Suppressor macrophage treated with lipopolysaccharide for 4 hours (primary cell): ENCODE measurements around the gene PFKFB4.
A peak's percentile ranks its signal among the peaks of the same experiment; 100 is the strongest.
"Not testable (repeated sequence)": the region's sequence is repeated elsewhere in the genome, so short reads cannot be mapped to it uniquely, and the experiment has no call there.

ENCODE experiments used
- DNase-seq: peaks from one replicate; pipeline ENCODE4 v3.0.0-alpha.2; 2020

Gene PFKFB4

DNA sequence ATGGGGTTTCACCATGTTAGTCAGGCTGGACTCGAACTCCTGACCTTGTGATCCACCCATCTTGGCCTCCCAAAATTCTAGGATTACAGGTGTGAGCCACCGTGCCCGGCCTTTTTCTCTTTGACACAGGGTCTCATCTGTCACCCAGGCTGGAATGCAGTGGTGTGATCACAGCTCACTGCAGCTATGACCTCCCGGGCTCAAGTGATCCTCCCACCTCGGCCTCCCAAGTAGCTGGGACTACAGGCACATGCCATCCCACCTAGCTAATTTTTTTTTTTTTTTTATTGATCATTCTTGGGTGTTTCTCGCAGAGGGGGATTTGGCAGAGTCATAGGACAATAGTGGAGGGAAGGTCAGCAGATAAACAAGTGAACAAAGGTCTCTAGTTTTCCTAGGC, 73.8 kb downstream of the PFKFB4 start:
- DNase-seq: not testable (repeated sequence)

DNA sequence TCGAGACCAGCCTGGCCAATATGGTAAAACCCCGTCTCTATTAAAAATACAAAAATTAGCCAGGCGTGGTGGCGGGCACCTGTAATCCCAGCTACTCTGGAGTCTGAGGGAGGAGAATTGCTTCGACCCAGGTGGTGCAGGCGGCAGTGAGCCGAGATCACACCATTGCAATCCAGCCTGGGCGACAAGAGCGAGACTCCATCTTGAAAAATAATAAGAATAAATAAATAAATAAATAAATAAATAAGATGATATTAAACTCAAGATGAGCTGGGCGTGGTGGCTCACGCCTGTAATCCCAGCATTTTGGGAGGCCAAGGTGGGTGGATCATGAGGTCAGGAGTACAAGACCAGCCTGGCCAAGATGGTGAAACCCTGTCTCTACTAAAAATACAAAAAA, 75.7 kb downstream of the PFKFB4 start:
- not testable (repeated sequence) for DNase-seq

DNA sequence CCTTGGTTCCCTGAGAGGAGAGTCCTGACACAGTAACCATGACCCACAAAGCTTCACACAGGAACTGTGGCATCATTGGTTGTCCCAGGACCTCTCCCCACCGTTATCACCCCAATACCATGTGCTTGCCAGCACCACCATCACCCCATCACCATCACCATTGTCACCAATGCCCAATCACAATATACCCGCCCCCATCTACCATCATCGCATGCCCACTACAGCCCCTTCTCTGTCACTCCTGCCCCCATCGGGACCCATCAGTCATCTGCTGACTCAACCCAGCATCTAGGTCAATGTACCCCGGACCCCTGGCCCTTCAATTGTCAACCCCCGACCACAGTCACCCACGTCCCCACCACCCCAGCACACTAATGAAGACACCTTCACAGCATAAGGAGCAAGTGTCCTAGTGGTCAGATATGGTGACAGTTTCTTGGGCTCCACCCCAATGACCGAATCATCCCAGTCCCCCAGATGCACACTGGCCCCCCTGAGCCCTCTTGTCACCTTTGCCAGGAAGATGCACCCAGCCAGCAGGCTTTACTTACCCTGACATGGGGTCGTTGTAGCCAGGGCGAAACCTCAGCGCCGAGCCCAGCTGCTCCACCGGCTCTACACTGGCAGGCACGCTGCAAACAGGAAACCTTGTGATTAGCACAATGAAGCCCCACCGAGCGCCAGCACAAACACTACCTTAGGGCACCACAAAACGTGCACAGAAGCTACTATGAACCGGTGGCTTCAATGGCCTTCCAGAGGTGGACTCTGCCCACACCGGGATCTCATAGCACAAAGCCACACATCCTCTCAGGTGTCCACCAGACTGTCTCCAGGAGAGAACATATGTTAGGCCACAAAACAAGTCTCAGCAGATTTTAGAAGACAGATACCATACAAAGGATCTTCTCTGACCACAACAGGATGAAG, 77.7 kb downstream of the PFKFB4 start:
- no peak for DNase-seq

DNA sequence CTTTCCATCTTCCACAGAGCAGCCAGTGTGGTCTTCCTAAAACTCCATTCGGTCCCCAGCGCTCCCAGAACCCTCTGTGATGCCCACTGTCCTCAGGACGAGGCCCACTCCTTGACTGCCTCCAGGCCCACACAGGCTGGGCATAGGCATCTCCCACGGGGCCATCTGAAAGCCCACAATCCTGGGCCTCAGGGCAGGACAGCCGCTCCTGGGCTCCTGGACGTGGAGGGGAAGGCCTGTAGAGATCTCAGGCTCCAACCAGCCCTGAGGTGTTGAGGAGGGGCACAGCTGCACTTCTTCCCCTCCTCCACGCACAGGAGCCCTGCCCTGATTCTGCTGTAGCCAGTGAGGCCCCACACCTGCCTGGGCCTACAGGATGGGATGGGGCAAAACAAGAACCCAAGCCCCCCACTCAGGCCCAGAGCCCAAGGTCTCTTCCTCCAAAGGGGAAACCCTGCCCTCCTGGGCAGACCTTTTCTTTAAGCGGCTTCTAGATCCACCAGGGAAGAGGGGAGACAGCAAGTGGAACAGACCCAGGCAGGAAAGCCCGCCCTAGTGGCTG, 78.6 kb downstream of the PFKFB4 start:
- no peak for DNase-seq

DNA sequence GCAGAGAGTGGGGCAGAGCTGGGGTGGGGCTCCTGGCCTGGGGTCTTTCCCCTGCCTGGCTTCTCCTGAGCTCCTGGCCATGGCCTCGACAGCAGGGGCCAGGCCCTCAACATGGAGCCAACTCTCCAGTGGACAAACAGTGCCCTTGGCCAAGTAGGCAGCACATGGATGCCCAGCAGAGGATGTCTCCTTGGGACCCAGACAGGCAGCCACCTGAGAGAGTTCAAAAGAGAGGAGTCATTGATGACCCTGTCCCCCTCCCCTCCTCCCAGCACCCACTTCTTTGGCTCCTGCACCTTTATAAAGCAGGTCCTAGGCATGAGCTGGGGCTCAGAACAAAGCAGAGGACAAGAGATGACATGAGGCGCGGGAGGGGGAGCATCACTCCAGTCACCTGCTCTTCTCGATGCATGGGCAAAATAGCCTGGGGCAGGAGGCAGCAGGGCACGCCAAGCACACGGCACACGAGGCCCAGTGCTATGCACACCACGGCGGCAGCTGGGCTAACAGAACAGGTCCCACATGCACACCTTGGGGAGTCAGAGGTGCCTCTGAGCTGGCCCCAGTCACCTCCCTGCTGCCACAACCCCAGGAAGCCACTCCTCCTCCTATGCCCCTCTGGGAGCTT, 80.1 kb downstream of the PFKFB4 start:
- DNase-seq: no peak

DNA sequence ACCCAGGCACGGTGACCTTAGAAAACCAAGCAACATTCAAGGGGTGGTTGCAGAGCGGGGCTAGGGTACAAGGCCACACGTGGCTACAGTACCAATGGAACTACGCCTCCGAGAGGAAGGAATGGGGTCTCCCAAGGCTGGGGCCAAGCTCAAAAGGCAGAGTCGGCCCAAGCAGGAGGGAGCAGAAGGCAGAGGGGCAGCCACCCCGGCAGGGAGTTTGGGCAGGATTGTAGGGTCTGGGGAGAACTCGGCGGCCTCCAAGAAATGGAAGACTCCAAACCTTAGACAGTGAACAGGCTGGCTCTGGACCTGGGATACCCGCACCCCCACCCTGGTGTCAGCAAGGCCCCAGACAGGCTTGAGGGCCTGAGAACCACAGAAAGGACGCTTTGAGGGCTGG, 81.4 kb downstream of the PFKFB4 start:
- no peak for DNase-seq

DNA sequence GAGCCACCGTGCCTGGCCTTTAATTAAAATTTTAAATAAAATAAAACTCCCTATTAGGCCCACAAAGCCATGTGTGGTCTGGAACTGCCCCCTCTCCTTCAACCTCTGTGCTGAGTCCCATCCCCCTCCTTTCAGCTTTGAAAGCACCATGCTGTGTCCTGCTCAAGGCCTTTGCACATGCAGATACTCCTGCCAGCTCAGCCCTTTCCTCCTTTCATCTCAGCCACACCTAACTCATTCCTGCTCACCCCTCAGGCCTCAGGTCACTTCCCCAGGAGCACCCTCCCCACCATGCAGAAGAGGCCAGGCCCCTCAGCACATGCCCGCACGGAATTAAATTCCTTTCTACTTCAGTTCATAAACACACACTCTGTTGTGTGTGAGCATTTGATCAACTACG, 82.0 kb downstream of the PFKFB4 start:
- DNase-seq: no peak

DNA sequence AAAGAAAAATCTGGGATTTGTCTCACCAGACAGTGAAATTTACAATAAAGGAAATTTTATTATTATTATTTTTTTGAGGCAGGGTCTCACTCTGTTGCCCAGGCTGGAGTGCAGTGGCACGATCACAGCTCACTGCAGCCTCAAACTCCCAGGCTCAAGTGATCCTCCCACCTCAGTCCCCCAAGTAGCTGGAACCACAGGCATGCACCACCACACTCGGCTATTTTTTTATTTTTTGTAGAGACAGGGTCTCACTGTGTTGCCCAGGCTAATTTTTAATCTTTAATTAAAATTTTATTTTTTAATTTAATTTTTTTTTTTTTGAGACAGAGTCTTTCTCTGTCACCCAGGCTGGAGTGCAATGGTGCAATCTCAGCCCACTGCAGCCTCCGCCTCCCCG, 82.6 kb downstream of the PFKFB4 start:
- DNase-seq: not testable (repeated sequence)

DNA sequence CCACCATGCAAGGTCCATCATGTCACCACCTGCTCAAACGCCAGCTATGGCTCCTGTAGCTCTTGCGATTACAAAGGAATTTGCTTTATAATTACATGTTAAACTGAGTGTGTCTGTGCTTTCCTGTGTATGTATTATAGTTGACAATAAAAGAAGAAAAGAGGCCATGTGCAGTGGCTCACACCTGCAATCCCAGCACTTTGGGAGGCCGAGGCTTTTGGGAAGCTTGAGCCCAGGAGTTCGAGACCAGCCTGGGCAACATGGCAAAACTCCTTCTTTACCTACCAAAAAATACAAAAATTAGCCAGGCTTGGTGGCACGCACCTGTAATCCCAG, 83.0 kb downstream of the PFKFB4 start:
- DNase-seq: no peak

DNA sequence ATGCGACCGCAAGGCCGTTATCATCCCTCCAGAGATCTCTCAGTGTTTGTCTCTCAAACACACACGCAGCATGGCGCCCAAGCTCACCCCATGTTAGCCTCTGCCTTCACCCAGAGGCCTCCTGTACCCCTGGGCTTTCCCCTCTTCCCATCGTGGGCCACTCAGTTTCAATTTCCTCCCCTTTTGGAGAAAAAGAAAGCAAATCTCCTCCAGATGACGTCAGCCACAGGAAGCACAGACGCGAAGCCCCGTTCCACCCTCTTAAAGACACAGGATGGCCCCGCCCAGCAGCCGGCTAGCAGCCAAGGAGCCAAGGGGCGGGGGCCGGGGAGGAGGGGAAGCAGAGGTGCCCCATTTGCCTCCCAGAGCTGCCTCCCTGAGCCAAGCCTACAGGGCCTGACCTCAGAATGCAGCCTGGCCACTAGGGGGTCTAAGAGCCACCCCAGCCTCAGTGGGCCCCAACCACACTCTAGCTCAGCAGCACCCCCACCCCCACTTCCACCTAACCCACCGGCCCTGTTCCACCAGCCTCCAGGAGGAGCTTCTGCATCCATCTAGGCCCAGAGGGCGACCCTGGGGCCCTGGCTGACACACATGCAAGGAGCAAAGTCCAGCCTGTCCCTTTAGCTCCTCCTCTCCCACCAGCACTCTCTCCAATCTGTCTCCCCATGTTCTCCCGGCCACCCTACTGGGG, 83.5 kb downstream of the PFKFB4 start:
- DNase-seq: peak; percentile 99

DNA sequence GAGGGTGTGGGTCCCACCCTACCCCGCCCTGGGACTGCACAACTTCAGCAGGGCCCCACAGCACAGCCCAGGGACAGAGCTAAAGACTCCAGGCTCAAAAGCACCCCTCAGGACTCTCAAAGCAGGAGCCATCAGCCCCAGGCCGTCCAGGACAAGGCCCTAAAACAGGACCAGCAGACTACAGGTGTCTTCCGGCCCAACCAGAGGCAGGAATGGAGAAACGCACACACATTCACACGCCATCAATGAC, 84.0 kb downstream of the PFKFB4 start:
- peak; percentile 51 for DNase-seq

DNA sequence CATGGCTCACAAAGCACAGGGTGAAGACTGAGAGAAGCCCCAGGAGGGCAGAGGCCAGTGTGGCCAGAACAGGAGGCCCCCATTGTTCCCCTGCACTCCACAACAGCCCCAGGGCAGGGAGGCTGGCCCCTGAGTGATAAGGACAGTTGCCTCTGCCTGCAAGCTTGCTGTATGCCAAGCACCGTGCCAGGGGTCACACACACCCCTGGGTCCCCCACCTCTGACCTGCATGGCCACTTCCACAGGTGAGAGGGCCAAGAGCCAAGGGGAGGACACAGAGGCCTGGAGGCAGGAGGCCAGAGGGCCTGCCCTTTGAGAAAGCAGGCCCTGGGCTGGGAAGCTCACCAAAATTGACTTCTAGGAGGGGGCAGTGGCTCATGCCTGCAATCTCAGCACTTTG, 86.3 kb downstream of the PFKFB4 start:
- no peak for DNase-seq

DNA sequence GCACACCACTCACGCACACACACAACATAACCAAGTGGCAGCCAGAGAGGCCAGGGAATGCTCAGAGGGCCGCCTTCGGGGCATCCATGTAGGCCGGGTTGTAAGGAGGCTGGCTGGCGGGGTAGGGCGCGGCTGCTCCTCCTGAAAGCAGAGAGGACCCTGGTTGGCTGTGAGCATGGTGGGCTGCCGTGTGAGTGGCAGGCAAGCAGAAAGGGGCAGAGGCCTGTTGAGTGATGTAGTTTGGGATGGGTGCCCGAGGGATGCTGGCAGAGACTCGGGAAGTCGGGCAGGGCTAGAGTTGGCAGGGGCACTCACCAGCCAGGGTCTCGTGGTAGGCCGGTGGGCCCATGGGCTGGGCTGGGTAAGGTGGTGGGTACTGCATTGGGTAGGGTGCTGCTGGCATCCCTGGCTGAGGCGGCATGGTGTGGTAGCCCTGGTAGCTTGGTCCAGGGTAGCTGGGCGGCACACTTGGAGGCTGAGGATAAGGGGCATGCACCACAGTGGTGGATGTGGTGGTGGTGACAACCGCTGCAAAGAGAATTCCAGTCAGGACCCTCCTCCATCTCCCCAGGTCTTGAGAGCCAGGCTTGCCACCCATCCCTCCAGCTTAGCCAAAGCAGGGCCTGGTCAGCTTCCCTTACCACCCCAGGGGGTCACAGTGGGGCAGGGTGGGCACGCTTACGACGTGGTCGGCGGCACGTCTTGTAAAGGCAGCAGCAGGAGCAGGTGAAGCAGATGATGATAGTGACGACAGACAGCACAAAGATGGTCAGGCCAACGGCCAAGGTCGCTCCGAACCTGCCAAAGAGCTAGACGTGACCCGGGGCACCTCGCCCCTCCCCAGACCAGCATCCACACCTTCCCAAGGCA, 87.3 kb downstream of the PFKFB4 start:
- DNase-seq: no peak

DNA sequence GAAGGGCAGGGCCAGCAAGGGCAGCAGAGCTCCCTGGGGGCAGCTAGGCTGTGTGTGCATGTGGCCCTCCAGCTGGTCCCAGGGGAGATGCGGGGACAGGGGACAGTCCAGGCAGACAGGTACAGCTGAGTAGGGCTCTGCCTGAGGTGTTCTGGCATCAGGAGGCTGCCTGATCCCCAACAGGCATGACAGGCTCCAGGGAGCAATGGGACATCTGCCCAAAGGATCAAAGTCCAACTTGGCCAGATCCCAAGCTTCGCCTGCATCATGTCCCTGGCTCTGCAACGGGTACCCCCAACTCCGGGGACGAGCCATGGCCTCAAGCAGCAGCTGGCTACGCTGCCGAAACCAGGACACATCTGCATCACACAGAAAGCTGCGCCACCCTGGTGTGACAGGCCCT, 88.3 kb downstream of the PFKFB4 start:
- no peak for DNase-seq
